ENCODE data around the gene GRAMD1B.

GRAMD1B gene

GRCh38 chr11:123585706-123586105, 155.6 kb downstream of the GRAMD1B start:
- no peak for DNase-seq (ENCODE audit: low read depth)
- no peak overlapping the region for H3K4me3 ChIP-seq (ENCODE audit: low read depth, low read length)
- TF ChIP-seq POLR2A (IDR thresholded peaks at IDR 0.05; ENCODE audit: extremely low read depth, insufficient read length) = no peak
- TF ChIP-seq, protein P1, sequence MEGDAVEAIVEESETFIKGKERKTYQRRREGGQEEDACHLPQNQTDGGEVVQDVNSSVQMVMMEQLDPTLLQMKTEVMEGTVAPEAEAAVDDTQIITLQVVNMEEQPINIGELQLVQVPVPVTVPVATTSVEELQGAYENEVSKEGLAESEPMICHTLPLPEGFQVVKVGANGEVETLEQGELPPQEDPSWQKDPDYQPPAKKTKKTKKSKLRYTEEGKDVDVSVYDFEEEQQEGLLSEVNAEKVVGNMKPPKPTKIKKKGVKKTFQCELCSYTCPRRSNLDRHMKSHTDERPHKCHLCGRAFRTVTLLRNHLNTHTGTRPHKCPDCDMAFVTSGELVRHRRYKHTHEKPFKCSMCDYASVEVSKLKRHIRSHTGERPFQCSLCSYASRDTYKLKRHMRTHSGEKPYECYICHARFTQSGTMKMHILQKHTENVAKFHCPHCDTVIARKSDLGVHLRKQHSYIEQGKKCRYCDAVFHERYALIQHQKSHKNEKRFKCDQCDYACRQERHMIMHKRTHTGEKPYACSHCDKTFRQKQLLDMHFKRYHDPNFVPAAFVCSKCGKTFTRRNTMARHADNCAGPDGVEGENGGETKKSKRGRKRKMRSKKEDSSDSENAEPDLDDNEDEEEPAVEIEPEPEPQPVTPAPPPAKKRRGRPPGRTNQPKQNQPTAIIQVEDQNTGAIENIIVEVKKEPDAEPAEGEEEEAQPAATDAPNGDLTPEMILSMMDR (IDR thresholded peaks at IDR 0.05; ENCODE audit: low read depth, low read length) = no peak
- TF ChIP-seq MAX (IDR thresholded peaks at IDR 0.05; ENCODE audit: low read depth, low read length) = no peak
- TF ChIP-seq MYC (IDR thresholded peaks at IDR 0.05; ENCODE audit: low read depth, low read length) = no peak

- no peak for DNase-seq (ENCODE audit: low read depth)
- TF ChIP-seq POLR2A (IDR thresholded peaks at IDR 0.05; ENCODE audit: extremely low read depth, insufficient read length) (no peak), MAX (IDR thresholded peaks at IDR 0.05; ENCODE audit: low read depth, low read length) (no peak), MYC (IDR thresholded peaks at IDR 0.05; ENCODE audit: low read depth, low read length) (no peak)
- TF ChIP-seq, protein P1 (IDR thresholded peaks at IDR 0.05; ENCODE audit: low read depth, low read length) = no peak
These were observed 156.5 kb downstream of the GRAMD1B start for GRCh38 chr11:123586568-123586967.

DNA sequence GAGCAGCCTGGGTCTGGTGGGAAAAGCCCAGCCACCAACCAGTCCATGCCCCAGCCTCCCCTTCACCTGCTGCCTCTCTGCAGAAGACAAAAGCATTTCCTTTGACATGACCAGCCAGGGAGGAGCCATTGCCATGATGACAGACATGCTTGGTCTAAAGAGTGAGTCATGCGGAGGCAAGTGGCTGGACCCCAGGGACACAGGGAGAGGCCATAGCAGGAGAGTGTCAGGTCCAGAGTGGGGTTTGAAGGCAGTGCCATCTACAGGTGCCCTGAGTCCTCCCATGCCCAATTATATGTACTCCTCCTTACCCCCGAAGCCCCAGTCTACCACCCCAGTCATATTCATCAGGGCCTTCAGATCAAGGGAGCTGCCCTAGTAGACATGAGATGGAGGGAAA, 157.0 kb downstream of the GRAMD1B start:
- H3K4me3 ChIP-seq (ENCODE audit: low read depth, low read length) = no peak overlapping the region
- peak; percentile 77 for DNase-seq (ENCODE audit: low read depth)
- no peak for TF ChIP-seq MYC (IDR thresholded peaks at IDR 0.05; ENCODE audit: low read depth, low read length)
- 0 out of 2 replicates have a peak, but pooled peaks have one; percentile 15 for TF ChIP-seq MAX (IDR thresholded peaks at IDR 0.05; ENCODE audit: low read depth, low read length)

More at GRCh38 chr11:123586568-123586967, 156.5 kb downstream of the GRAMD1B start:
- no peak overlapping the region for H3K4me3 ChIP-seq (ENCODE audit: low read depth, low read length)

GRCh38 chr11:123587559-123587958, 157.5 kb downstream of the GRAMD1B start:
- TF ChIP-seq, protein P1 (IDR thresholded peaks at IDR 0.05; ENCODE audit: low read depth, low read length) = no peak
- no peak for TF ChIP-seq POLR2A (IDR thresholded peaks at IDR 0.05; ENCODE audit: extremely low read depth, insufficient read length)
- TF ChIP-seq MYC (IDR thresholded peaks at IDR 0.05; ENCODE audit: low read depth, low read length) = no peak
- TF ChIP-seq MAX (IDR thresholded peaks at IDR 0.05; ENCODE audit: low read depth, low read length) = no peak
- no peak for DNase-seq (ENCODE audit: low read depth)
- H3K4me3 ChIP-seq (ENCODE audit: low read depth, low read length) = no peak overlapping the region

- DNase-seq (ENCODE audit: low read depth) = no peak
- TF ChIP-seq MYC (IDR thresholded peaks at IDR 0.05; ENCODE audit: low read depth, low read length) (no peak), MAX (IDR thresholded peaks at IDR 0.05; ENCODE audit: low read depth, low read length) (no peak), POLR2A (IDR thresholded peaks at IDR 0.05; ENCODE audit: extremely low read depth, insufficient read length) (no peak)
- TF ChIP-seq, protein P1 (IDR thresholded peaks at IDR 0.05; ENCODE audit: low read depth, low read length) = no peak
- no peak overlapping the region for H3K4me3 ChIP-seq (ENCODE audit: low read depth, low read length)
These were observed 158.2 kb downstream of the GRAMD1B start for GRCh38 chr11:123588117-123588863.

- no peak for DNase-seq (ENCODE audit: low read depth)
These were observed 158.8 kb downstream of the GRAMD1B start for GRCh38 chr11:123588864-123589262.

More at GRCh38 chr11:123588864-123589262, 158.8 kb downstream of the GRAMD1B start:
- TF ChIP-seq, protein P1 (IDR thresholded peaks at IDR 0.05; ENCODE audit: low read depth, low read length) = no peak
- TF ChIP-seq MAX (IDR thresholded peaks at IDR 0.05; ENCODE audit: low read depth, low read length) (no peak), MYC (IDR thresholded peaks at IDR 0.05; ENCODE audit: low read depth, low read length) (no peak), POLR2A (IDR thresholded peaks at IDR 0.05; ENCODE audit: extremely low read depth, insufficient read length) (no peak)
- H3K4me3 ChIP-seq (ENCODE audit: low read depth, low read length) = no peak overlapping the region
